ENCODE results near the gene ACTN4.

DNA sequence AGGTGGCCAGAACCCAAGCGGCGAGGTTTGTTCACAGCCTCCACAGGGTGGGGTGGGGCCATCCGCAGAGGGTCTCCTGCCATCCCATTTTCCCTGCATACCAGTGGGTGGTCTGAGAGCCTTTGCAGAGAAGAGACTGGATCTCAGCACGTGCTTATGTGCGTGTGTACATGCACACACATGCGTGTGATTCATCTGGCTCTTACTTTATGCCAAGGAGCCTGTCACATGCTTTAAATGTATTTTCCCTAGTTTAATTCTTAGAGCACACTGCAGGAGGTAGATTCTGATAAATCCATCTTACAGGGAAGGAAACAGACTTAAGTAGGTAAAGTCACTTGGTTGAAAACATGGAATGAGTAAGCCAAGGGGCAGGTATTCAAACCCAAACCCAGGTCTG, 49.7 kb downstream of the ACTN4 start:
- TF ChIP-seq POLR2AphosphoS5 (IDR thresholded peaks at IDR 0.05; ENCODE audit: low read depth, low read length), result no peak
- no peak for TF ChIP-seq POLR2A (IDR thresholded peaks at IDR 0.05; ENCODE audit: low read depth, low read length)
- TF ChIP-seq TAF1 (IDR thresholded peaks at IDR 0.05; ENCODE audit: borderline replicate concordance, low read depth, low read length), result no peak

Data from GM12892 (cell line).